Inferior parietal cortex (tissue), 1 donor: ENCODE results near the gene KCNF1.
"Not testable (repeated sequence)": the region's sequence is repeated elsewhere in the genome, so short reads cannot be mapped to it uniquely, and the experiment has no call there.

Experiments
- DNase-seq: peaks from one replicate; pipeline ENCODE4 v3.0.0-alpha.2; 2016; ENCODE audit errors: extremely low spot score

KCNF1 gene

DNA sequence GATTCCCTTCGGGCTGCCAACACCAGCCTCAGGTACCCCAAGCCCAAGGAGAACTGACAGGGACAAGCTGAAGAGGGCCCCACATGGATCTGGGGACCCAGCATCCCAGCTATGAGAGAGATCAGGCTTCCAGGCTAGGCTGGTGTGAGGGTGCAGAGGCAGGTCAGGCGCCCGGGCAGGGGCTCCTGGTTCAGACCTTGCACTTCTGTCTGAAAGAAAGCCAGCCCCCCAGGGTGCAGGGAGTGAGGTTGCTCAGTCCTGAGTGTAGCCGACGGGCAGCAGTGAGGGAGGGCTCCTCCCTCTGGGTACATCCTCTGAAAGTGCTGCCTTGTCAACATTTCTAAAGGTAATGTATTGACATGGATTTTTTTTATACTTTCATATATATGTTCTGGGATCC, 33.1 kb downstream of the KCNF1 start:
- DNase-seq = no peak

DNA sequence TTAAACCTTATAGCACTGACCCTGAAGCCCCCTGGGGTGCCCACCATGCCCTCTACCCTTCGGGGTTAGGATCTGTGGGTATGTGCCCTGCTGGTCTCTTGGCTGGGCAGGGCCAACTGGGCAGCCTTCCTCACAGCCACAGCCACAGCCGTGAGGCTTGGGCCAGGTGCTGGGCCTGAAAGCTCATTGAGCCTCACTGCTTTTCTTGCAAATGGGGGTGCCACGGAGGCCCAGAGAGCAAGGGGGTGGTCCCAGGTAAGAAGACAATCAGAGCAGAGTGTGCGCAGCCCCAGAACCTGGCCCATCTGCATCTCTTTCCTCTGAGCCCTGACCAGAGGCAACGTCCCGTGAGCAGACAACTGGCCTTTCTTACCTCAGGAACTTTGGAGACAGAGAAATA, 34.7 kb downstream of the KCNF1 start:
- no peak for DNase-seq

DNA sequence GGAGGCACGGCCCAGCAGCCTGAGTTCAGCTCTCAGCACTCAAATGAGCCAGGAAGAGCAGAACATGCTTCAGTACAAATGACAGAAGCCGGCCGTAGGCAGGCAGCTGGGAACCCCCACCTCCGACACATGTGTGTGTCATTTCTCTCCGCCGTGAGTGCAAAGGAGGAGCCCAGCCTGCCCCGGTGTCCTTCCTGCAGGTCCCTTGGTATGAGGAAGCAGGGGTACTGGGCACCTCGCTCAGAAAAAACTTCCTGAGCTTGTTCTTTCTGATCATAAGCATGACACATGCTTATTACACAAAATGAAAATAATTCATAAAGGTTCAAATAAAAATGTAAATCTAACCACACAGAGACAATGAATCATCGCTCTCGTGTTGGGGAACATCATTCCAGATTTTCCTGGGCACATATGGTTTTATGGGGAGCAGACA, 35.3 kb downstream of the KCNF1 start:
- DNase-seq = no peak

DNA sequence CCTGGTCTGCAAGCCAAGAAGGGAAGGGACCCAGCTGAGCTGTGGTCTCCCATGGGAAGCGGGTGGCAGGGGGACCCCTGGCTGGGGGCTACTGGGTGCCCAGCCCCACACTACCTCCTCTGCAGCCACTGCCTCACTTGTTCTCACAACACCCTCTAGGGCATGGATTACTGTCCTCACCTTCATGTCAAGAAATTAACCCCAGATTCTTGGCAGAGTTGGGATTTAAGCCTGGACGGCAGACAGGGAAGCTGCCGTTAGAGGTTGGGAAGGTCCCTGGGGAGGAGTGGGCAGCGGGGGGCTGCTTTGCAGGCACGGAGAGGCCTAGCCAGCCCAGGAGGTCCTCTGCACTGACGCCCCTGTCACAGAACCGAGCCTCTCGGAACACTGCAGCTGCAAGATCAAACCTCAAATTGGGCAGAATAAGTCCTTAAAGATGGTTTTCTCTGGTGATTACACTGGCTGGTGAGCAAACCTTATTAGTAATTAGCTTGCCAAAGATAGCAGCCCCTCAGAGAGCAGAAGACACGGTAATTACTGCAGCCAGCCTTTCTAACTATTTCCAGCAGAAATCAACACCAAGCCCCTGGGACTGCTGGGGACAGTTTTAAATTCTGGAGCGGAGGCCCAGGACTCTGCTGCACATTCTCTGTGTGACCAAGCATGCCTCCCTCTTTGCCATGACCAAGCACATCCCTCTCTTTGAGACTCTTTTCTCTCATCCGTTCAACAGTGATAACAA, 35.9 kb downstream of the KCNF1 start:
- no peak for DNase-seq

DNA sequence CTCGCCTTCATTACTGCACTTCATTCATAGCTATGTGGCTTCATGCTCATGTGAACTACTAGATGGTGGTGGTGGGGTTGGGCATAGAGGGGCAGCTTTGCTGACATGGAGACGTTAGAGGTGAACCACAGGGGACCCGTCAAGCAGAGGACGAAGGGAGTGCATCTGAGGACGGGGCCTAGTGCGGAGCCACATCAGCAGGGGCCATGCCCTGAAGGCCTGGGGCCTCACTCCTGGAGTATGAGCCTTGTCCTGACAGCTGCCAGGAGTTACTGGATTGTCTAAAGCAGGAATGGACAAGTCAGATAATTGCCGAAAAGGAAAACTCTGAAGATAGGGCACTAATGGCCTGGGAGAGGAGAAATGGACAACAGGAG, 36.4 kb downstream of the KCNF1 start:
- DNase-seq = no peak

DNA sequence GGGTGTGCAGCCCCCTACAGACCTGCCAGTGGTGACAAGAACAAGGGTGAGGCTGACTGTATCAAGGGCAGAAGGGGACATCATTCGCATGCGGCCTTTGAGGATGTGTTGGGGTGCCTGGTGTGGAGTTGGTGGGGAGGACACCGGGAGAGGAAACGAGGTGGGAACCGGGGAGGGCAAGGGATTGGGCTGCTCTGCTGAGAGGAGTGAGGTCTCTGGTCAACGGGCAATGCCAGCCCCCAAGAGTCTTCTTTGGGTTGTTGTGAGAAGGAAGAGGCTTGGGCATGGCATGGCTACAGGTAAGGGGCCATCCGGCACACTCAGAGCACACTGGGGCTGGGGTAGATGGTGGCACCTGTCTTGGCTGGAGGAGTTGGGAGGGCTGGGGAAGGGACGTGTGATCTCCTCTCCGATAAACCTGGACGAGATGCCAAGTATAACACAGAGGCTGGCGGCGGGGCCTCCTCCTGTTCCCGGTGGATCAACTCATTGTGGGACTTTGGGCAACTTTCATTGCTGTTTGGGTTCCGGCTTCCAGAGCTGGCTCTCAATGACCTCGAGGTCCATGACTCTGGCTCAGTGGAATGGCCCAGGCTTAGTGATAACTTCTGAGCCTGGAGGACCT, 37.0 kb downstream of the KCNF1 start:
- DNase-seq = no peak

DNA sequence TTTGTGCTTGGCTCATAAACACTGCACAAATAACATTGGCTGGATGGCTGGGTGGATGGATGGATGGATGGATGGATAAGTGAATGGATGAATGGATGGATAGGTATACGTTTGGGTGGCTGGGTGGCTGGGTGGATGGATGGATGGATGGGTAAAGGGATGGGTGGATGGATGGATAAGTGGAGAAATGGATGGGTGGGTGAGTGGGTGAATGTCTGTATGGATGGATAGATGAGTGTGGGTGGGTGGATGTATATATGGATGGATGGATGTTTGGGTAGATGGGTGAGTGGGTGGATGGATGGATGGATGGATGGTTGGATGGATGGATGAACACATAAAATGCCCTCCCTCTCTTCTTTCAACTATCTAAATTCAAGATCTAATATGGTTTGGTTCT, 38.1 kb downstream of the KCNF1 start:
- DNase-seq = no peak

DNA sequence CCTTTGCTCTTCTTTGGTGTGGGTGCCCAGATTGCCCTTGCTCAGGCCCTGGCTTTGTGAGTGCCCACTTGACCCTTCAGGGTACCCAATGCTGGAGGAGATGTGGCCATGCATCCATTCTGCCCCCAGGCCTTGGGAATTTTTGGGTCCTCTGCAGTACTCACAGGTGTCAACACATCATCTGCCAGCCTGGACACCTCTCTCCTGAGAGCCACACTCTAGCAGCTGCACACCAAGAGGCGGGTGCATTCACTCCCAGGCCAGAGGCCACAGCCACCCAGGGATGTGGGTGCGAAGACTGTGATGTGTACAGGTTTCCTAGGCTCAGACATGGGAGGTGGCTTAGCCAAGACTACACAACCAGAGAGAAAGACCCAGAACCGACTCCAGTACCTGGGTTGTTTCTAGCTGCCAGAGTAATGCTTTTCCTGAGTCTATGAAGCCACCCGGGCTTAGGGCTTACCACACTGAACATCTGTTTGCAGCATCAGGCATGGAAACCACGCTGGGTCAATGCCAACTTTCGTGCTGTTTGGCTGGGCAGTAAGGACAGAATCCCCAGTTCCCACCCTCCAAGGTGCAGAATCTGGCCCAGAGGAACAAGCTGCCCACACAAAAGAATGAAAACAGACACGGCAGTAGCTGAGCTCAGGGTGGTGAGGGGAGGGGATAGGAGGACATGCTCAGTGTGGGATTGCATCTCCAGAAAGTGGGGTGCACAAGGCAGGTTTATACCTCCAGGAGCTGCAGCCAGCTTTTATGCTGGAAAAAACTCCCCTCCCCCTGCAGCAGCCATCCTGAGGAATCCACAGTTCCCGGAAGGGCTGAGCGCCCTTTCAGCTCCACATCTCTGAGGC, 40.1 kb downstream of the KCNF1 start:
- DNase-seq = no peak

DNA sequence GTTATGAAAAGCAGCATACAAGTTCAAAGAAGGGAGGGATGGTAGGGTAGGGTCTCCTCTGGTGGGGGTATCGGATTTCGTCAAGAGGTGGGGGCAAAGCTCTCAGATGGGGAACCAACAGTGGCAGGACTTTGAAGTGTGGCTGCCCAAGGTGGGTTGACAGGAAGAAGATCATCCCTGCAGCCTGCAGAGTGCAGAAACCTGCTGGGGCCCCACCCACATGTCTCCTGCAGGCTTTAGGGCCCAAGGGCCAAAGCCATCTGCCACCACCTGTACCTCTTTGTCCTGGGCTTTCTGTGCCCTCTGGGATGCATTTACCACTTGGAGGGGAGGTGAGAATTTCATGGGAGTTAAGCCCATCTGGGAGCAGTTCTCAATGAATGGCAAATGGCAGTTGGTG, 42.7 kb downstream of the KCNF1 start:
- no peak for DNase-seq

DNA sequence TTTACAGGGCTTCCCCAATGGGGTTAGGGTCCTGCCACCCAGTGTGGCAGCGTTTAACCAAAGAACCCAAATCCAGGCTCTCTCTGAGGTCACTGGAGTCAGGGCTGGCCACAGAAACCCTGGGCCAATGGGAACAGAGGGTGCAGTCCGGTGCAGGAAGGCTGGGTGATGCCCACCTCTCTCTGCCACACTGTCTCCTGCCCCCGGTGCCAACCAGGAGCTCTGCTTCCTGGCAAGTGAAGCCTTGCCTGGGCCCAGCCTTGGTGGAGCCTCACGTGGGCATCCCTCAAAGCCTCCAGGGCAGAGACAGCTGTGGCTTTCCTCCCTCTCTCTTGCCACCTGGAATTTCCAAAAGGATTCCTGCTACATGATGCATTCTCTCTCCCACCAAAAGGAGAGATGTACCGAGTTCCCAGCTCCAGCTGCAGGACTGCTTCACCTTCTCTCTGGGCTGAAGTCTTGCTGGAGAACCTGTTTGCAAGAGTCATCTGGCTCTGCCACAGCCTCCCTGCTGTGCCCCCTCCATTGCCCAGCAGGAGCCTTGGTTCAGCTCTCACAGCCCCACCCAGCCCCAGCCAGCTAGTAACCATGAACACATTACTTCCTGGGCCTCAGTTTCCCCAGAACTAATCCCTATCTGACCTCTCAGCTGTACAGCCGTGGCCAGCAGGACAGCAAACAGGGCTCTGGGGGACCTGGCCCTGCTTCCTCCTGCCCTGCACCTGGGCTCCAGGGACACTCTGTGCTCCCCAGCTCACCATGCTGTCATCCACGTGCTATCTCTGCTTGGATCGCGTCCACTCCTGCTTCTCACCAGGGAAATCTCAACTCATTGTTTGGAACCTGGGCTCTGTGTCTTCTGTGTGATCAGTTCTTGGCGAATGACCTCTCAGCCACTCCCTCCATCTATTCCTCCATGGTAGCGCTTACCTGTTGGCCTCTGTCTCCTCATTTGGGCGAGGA, 43.4 kb downstream of the KCNF1 start:
- DNase-seq = no peak

DNA sequence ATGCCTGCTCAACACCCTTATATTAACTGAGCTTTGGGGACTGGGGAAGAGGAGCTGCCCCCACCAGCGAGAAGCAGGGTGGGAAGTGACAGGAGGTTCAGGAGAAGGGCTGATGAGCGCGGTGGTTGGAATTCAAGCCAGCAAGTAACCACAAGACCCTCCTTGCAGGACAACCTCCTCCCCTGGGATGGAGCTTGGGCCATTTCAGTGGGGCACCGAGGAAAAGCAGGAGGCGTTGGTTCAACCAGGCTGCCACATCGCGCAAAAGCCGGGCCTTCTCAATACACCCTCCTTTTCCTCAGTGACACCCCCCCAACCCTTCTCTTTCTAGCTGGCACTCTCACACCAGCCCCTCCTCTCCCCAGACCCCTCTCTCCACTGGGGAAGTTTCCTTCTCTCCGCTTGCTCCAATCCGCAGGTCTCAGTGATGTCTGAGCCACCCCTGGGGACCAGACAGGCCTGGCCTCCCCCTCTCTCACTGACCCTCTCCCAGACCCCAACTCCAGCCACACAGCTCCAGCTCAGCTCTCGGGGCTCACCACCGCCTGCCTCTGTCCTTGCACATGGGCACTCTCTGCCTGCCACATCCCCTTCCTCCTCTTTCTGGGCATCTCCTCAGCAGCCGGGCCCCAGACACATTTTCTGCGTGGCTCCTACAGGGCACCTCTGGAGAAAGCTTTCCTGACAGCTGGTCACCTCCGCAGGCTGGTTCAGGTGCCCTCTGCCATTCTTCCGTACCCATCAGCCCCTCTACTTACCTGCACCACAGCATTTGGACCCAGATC, 44.5 kb downstream of the KCNF1 start:
- no peak for DNase-seq

DNA sequence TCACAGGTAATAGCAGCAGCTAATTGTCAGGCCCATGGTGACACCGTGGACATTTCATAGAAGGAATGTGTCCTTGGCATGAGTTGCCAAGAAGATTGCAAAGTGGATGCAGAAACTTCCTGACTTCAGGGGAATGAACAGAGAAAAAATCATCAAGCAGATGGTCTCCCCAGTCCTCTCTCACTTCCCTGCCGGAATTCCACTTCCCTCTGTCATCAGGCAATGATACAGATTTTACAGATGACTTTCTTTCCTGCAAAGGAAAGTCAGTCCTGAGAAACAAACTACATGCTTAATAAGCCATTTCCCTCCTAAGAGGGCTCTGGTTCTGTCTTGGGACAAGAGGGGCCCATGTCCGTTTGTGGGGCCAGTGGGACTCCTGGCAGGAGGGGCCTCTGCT, 45.7 kb downstream of the KCNF1 start:
- no peak for DNase-seq

DNA sequence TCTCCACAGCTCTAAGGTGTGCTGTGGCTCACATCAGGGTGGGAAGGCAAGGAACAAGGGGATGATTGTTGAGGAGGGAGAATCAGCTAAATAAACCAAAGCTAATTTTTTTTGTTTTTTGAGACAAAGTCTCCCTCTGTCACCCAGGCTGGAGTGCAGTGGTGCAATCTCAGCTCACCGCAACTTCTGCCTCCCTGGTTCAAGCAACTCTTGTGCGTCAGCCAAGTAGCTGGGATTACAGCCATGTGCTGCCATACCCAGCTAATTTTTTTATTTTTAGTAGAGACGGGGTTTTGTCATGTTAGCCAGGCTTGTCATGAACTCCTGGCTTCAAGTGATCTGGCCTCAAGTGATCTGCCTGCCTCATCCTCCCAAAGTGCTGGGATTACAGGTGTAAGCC, 46.7 kb downstream of the KCNF1 start:
- DNase-seq = not testable (repeated sequence)

DNA sequence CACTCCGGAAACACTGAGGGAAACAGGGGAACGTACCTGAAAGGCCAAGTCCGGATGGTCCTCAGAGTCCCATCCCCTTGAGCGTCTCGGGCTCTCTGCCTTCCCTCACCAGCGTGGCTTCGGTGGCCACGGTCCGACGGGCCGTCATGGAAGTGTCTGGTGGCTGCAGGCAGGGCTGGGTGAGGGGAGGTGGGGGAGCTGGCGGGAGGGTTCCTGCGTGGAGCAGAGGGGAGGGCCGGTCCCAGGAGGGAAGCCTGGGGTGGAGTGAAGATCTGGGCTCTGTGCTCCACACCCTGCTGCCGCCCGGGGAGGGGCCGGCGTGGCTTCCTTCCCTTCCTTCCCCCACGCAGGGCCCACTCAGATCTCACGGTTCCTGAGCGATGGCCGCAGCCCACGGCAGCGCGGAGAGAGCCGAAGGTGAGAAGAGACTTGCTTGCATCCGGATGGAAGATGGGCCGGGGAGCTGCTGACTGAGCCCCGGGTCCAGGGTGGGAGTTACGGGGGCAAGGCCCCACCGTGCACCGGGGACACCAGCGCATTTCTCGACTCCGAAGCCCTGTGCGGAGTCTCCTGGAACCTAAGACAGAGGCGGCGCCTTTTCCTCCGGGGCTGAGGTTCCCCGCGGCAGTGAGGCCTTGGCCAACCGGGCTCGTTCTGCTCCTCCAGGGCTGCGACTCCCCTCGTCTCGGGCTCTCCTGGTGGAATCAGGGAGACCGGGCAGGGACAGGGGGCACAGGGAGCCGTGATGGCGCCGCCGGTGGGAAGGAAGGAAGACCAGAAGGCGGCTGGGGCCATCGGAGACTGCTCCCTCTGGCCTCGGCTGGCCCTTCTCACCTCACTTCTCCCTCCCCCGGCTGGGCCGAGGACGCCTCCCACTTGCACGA, 49.1 kb downstream of the KCNF1 start:
- no peak for DNase-seq

DNA sequence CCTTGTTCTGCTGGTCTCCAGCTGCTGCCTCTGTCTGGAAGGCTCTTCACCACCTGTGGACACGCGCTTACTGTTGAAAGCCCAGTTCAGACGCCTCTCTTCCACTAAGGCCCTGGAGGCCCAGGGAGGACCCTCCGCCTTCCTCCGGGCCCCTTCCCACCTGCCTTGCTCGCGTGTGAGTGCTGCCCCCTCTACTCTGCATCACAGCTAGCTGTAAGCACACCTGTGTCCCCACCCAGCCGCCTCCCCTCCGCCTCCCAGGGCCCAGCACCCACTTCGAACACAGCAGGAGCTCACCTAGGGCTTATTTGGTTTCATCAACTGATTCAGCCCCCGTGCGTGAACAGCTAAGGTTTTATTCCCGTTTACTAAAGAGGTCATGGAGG, 49.7 kb downstream of the KCNF1 start:
- no peak for DNase-seq

DNA sequence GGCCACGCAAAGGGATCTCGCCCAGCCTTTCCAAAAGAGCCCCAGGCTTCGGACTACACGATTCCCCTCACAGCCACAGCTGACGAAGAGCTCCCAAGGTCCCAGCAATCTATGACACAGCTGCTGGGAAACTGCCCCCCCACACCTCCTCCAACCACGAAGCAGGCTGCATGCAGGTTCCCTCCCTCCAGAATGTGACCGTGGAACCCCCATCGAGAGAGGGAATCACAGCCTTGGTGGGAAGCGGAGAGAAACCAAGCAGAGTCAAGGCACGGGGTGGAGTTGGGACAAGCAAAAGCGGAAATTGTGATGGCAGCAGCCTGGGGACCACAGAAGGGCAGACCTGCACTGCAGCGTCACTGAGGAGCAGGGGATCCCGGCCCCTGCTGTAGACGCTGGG, 50.3 kb downstream of the KCNF1 start:
- no peak for DNase-seq

DNA sequence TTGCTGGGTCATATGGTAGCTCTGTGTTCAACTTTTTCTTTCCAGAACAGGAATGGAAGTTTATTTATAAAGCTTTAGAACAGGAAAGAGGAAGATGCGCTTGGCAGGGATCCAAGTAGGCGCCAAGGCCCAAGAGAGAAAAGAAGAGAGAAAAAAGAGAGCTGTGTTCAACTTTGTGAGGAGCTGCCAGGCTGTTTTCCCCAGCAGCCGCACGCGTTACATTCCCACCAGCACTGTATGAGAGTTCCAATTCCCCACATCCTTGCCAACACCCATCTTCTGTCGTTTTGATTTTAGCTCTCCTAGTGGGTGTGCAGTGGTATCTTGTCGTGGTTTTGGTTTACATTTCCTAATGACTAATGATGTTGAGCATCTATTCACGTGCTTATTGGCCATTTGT, 51.4 kb downstream of the KCNF1 start:
- DNase-seq = peak; percentile 38
